Loucy (cell line): ENCODE data around the gene SHROOM4.

Experiments used
- H2AFZ ChIP-seq: fragments of 200-600 bp; sonication (generic); 2 replicates; pipeline ENCODE4 v1.6.0; 2016; ENCODE audit warnings: antibody characterized with exemption, mild to moderate bottlenecking, low read length, moderate library complexity
- H3F3A ChIP-seq: fragments of 200-600 bp; 2 replicates; pipeline ENCODE4 v1.6.0; 2016; ENCODE audit warnings: antibody characterized with exemption, low read depth, mild to moderate bottlenecking
- H3K27me3 ChIP-seq: fragments of 200-600 bp; sonication (generic); 2 replicates; pipeline ENCODE4 v1.6.1; 2014; ENCODE audit warnings: low read length, mild to moderate bottlenecking; ENCODE audit not compliant: insufficient read depth, poor library complexity, severe bottlenecking
- H3K36me3 ChIP-seq: fragments of 200-600 bp; sonication (generic); 2 replicates; pipeline ENCODE4 v1.6.1; 2016; ENCODE audit warnings: low read length; ENCODE audit not compliant: insufficient read depth
- H3K4me1 ChIP-seq: fragments of 200-600 bp; sonication (generic); 2 replicates; pipeline ENCODE4 v1.5.1; 2014; ENCODE audit warnings: low read length, mild to moderate bottlenecking; ENCODE audit not compliant: insufficient read depth, poor library complexity, severe bottlenecking
- H3K4me2 ChIP-seq: fragments of 200-600 bp; sonication (generic); 2 replicates; pipeline ENCODE4 v1.6.0; 2014; ENCODE audit warnings: antibody characterized with exemption, low read length, low read depth, mild to moderate bottlenecking; ENCODE audit not compliant: poor library complexity, severe bottlenecking
- H3K4me3 ChIP-seq: fragments of 200-600 bp; sonication (generic); 2 replicates; pipeline ENCODE4 v1.5.1; 2014; ENCODE audit warnings: low read length, mild to moderate bottlenecking, mixed read lengths; ENCODE audit not compliant: poor library complexity, severe bottlenecking
- H3K79me2 ChIP-seq: fragments of 200-600 bp; sonication (generic); 2 replicates; pipeline ENCODE4 v1.6.1; 2014; ENCODE audit warnings: low read length; ENCODE audit not compliant: insufficient read depth
- H3K9ac ChIP-seq: fragments of 200-600 bp; sonication (generic); 2 replicates; pipeline ENCODE4 v1.6.0; 2014; ENCODE audit warnings: mild to moderate bottlenecking, low read depth, low read length, moderate library complexity; ENCODE audit not compliant: poor library complexity, severe bottlenecking
- H3K9me2 ChIP-seq: fragments of 200-600 bp; sonication (generic); replicated peaks from 2 replicates; pipeline ENCODE4 v1.6.1; 2016; ENCODE audit warnings: low read depth, low read length, mixed read lengths
- H3K9me3 ChIP-seq: fragments of 200-600 bp; sonication (generic); 2 replicates; pipeline ENCODE4 v1.6.1; 2014; ENCODE audit warnings: mild to moderate bottlenecking, antibody characterized with exemption, low read length, low read depth; ENCODE audit not compliant: insufficient read depth
- H4K20me1 ChIP-seq: fragments of 200-600 bp; sonication (generic); 2 replicates; pipeline ENCODE4 v1.6.0; 2014; ENCODE audit warnings: antibody characterized with exemption, low read length, mild to moderate bottlenecking; ENCODE audit not compliant: insufficient read depth, poor library complexity, severe bottlenecking
- CTCF ChIP-seq: fragments of 200-600 bp; sonication (generic); conservative IDR thresholded peaks from 2 replicates; pipeline ENCODE4 v1.5.1; 2014; ENCODE audit warnings: mild to moderate bottlenecking, antibody characterized with exemption, low read length
- EZH2phosphoT487 ChIP-seq: fragments of 200-600 bp; IDR thresholded peaks from 2 replicates; pipeline ENCODE4 v1.6.1; 2018; ENCODE audit warnings: antibody characterized with exemption, mild to moderate bottlenecking, moderate library complexity, borderline replicate concordance

SHROOM4 gene

GRCh38 chrX:50756276-50756675, 57.7 kb downstream of the SHROOM4 start:
- H3K79me2 ChIP-seq, result no peaks in the 10 kb centered on the region
- H3K9me3 ChIP-seq, result no peaks in the 10 kb centered on the region
- TF ChIP-seq CTCF (no peak), EZH2phosphoT487 (no peak)
- H3K4me1 ChIP-seq, result no peaks in the 10 kb centered on the region
- H3K4me2 ChIP-seq, result no peak overlapping the region
- no peaks in the 10 kb centered on the region for H3K36me3 ChIP-seq
- H4K20me1 ChIP-seq, result no peaks in the 10 kb centered on the region
- H3K4me3 ChIP-seq, result no peak overlapping the region
- no peaks in the 10 kb centered on the region for H3F3A ChIP-seq
- no peak overlapping the region for H2AFZ ChIP-seq
- no peak overlapping the region for H3K9ac ChIP-seq
- H3K9me2 ChIP-seq, result no peaks in the 10 kb centered on the region
- H3K27me3 ChIP-seq, result no peaks in the 10 kb centered on the region

DNA sequence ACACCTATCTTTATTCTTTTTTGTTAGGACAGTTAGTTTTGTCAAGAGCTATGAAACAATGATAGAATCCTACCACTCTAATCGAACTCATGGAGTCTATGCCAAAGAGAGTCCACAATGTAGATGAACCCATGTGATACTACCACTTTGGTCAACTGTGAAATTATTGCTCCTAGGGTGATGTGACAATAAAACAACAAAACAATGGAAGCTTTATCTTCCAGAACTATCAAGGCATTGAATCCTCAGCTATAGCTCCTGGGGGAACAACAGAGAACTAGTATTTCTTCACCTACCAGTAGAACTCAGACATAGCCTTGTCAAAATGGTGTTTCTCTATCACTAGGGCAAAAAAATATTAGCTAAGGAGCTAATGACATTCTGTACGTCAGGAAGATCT, 62.9 kb downstream of the SHROOM4 start:
- Histone ChIP-seq H3K4me2 (no peak overlapping the region), H3K79me2 (no peaks in the 10 kb centered on the region), H3K36me3 (no peaks in the 10 kb centered on the region), H3F3A (no peaks in the 10 kb centered on the region), H3K9ac (no peak overlapping the region), H3K9me2 (no peaks in the 10 kb centered on the region), H3K9me3 (no peaks in the 10 kb centered on the region), H2AFZ (no peak overlapping the region), H3K4me1 (no peaks in the 10 kb centered on the region), H4K20me1 (no peaks in the 10 kb centered on the region), H3K4me3 (no peak overlapping the region), H3K27me3 (no peaks in the 10 kb centered on the region)
- TF ChIP-seq EZH2phosphoT487, result no peak
- no peak for TF ChIP-seq CTCF

GRCh38 chrX:50747471-50747900, 66.5 kb downstream of the SHROOM4 start:
- Histone ChIP-seq H3K27me3 (no peaks in the 10 kb centered on the region), H3K9me2 (no peaks in the 10 kb centered on the region), H3K9me3 (no peaks in the 10 kb centered on the region), H3K4me3 (no peak overlapping the region), H2AFZ (no peak overlapping the region), H3K36me3 (no peaks in the 10 kb centered on the region), H3K9ac (no peak overlapping the region), H4K20me1 (no peaks in the 10 kb centered on the region), H3F3A (no peaks in the 10 kb centered on the region), H3K4me2 (no peak overlapping the region), H3K79me2 (no peaks in the 10 kb centered on the region), H3K4me1 (no peaks in the 10 kb centered on the region)
- TF ChIP-seq CTCF, result peak; percentile 61
- TF ChIP-seq EZH2phosphoT487, result no peak
